Measurements from ENCODE around the gene F12.

DNA sequence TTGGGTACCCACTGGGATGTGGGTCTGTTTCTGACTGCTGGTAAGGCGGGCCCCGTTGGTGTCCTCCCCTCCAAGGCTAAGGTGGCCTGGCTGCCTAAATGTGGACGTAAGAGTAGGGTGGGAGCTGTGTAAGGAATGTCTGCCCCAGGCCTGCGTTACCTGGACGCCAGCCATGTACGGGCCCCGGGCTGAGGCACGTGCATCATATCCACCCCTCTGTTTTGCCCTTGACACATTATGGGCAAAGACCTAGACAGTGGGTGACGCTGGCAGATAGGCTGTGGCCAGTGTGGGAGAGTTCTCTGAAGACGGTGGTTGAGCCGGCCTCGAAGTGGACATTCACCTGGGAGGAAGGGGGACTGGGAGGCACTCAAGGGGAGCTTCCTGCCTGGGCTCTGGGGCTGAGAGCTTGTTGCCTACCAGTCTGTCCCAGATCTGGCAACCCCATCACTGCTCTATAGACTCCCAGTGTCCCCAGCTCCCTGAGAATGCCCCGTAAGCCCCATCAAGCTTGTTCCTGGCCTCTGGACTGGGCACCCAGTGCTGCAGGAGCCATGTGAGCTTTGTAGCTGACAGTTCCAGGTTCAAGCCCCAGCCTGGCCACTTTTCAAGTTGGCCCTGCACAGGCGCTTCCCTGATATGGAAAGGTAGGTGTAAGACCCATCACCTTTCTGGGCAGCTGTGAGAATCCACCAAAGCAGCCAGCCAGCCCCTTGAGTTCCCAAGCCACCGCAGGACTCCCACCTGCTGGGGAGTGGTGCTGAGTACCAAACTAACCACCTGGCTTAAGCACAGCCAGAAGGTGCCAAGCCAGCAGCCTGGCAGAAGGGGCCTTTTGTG lies 34.0 kb upstream of the F12 start:
- TF ChIP-seq GATA2 (IDR thresholded peaks at IDR 0.05; ENCODE audit: low read depth, low read length): no peak
- TF ChIP-seq GATA3 (IDR thresholded peaks at IDR 0.05; ENCODE audit: low read depth, low read length): no peak
